GM12865 (cell line): Measurements from ENCODE around the gene RBP5.
A peak's percentile ranks its signal among the peaks of the same experiment; 100 is the strongest.

Source experiments
- DNase-seq: peaks from one replicate; pipeline ENCODE4 v3.0.0; 2010; ENCODE audit warnings: low read depth
- H3K4me3 ChIP-seq: 2 replicates; pipeline ENCODE4 v1.5.1; 2011; ENCODE audit warnings: mild to moderate bottlenecking, low read depth, low read length, control low read depth
- TF ChIP-seq, protein P1 (sequence below): IDR thresholded peaks from 2 replicates; pipeline ENCODE4 v1.5.1; 2011; ENCODE audit warnings: low read length, control low read depth, low read depth, inconsistent platforms; ENCODE audit not compliant: insufficient read depth; ENCODE audit errors: missing control alignments

Gene RBP5

DNA sequence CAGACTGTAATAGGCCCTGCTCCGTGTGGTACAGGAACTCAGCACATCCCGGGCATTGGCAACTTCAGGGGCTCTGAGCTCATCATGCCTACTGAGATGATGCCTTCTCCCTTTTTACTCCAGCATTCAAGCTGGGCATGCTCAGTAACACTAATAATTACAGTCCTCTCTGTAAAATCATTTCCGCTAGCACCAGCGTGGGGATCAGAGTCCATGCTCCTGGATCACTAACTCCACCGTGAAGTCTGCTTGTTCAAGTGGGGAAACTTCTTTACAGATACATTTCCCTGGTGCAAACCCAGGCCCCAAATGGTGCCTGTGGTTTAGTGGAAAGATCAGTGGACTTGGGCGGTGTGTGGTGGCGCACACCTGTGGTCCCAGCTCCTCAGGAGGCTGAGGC is 18.2 kb upstream of the RBP5 start:
- no peak overlapping the region for H3K4me3 ChIP-seq
- DNase-seq = no peak

DNA sequence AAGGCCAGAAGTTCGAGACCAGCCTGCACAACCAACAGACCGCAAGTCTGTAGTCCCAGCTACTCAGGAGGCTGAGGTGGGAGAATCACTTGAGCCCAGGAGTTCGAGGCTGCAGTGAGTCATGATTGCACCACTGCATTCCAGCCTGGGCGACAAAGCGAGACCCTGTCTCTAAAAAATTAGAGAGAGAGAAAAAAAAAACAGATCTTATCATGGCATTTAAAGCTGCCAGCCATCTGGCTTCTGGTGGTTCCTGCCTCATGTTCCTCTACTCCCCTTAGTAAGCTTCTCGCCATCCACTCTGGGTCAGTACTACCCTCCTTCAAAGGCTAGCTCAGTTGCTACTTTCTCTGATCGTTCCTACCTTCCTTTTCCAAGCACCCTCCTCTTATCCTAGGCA is 17.5 kb upstream of the RBP5 start:
- no peak overlapping the region for H3K4me3 ChIP-seq
- DNase-seq = no peak
- TF ChIP-seq, protein P1, sequence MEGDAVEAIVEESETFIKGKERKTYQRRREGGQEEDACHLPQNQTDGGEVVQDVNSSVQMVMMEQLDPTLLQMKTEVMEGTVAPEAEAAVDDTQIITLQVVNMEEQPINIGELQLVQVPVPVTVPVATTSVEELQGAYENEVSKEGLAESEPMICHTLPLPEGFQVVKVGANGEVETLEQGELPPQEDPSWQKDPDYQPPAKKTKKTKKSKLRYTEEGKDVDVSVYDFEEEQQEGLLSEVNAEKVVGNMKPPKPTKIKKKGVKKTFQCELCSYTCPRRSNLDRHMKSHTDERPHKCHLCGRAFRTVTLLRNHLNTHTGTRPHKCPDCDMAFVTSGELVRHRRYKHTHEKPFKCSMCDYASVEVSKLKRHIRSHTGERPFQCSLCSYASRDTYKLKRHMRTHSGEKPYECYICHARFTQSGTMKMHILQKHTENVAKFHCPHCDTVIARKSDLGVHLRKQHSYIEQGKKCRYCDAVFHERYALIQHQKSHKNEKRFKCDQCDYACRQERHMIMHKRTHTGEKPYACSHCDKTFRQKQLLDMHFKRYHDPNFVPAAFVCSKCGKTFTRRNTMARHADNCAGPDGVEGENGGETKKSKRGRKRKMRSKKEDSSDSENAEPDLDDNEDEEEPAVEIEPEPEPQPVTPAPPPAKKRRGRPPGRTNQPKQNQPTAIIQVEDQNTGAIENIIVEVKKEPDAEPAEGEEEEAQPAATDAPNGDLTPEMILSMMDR = no peak

More for the DNA sequence above, 18.2 kb upstream of the RBP5 start:
- TF ChIP-seq, protein P1 = no peak

DNA sequence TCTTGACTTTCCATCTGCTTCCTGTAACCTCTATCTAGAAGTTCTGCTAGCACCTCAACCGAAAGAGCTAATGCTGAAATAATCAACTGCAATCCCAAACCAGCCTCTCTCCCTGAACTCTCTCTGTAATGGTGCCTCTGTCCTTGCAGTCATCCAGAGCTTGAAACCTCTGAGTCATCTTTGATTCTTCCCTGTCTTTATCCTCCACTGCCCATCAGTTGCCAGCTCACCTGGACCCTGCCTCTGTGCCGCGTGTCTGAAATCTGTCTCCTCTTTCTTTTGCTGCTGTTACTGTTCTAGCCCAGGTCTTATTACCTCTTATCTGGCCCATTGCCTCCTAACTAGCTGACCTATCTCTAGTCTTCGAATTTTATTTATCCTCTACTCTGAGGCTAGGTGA is 17.0 kb upstream of the RBP5 start:
- DNase-seq = no peak
- TF ChIP-seq, protein P1 = no peak
- H3K4me3 ChIP-seq = no peak overlapping the region

DNA sequence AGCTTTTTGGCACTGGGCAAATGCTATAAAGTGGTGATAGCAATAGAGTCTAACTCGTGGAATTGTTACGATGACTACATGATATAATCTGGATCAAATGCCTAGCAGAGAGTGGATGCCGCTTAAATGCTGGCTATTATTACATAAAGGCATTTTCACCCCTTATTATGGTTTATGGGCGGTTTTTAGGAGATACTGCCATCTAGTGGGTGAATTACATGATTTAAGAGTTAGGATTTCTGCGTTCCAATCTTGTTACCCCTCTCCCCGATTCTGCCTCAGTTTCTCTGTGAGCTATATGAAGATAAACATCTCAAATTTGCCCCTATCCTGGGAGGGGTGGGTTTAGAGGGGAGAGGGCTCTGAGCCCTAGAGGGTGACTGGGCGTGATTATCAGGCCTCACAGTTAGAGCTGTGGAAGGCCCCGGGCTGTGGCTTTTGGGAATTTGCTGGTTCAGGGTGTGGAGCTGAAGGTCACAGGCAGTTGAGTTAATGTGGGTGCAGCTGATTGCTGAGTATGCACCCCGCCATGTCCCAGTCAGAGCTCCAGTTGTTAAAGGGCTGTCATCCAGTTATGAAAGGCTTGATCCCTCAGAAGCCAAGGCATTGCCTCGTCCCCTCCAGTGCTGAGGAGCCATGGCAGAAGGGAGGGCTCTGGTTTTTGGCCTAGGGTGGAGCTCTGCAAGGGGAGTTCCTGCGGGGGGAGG is 15.9 kb upstream of the RBP5 start:
- H3K4me3 ChIP-seq = no peak overlapping the region
- DNase-seq = peak; percentile 39
- TF ChIP-seq, protein P1 = peak; percentile 48

DNA sequence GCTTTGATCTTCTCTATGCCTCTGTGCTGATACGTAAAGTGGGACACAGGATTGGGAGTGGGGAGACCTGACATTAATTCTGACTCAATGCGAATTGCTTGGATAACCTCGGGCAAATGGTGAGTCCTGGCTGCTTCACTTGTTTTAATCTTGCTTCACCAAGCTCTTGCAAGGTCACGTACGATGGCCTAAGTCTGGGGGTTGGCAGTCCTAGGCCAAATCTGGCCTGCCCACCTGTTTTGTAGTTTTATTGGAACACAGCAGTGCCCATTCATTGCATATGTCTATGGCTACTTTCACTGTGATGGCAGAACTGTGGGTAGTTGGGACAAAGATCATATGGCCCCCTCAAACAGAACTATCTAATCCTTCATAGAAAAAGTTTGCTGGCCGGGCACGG is 14.9 kb upstream of the RBP5 start:
- no peak overlapping the region for H3K4me3 ChIP-seq
- TF ChIP-seq, protein P1 = no peak
- no peak for DNase-seq

DNA sequence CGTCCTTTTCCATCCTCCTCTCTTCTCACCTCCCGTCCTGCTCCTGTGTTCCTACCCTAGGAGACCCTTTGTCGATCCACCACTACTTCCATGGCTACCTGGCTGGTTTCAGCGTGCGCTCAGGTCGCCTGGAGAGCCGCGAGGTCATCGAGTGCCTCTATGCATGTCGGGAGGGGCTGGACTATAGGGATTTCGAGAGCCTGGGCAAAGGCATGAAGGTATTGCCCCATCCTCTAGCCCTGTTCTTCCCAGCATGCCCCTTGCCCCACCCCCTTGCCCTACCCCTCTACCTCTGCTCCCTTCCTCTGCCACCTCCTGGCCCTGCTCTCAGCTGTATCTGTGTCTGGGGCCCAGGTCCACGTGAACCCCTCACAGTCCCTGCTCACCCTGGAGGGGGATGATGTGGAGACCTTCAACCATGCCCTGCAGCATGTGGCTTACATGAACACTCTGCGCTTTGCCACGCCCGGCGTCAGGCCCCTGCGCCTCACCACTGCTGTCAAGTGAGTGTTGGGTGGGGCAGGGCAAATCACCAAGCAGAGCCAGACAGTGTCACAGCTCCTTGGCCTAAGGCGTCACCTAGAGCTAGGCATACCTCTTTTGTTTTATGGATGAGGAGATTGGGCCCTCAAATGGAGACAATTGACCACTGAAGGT is 14.2 kb upstream of the RBP5 start:
- H3K4me3 ChIP-seq = no peak overlapping the region
- TF ChIP-seq, protein P1 = no peak
- no peak for DNase-seq
